SK-N-SH (cell line): ENCODE results near the gene CARD18. TPM values are rescaled to one million over a fixed set of nuclear protein-coding genes. Genes with fewer than 3 reads are reported as not detected.

ENCODE experiments used
- CTCF ChIA-PET: fragments of 300-600, 350-600 bp; formaldehyde crosslinking; extraction: SDS; loops from one replicate; lab custom pipeline; 2021; lab: Yijun Ruan, JAX
- POLR2A ChIA-PET: fragments of 350-600 bp; sonication (Branson Sonifier 250); formaldehyde crosslinking; extraction: SDS; loops from one replicate; lab custom pipeline; 2020; ENCODE audit warnings: antibody characterized with exemption, inconsistent platforms; lab: Yijun Ruan, JAX
- DNase-seq: peaks from one replicate; pipeline ENCODE4 v3.0.0; 2012
- H2AFZ ChIP-seq: fragments of 200-600 bp; sonication (generic); 2 replicates; pipeline ENCODE4 v1.8.1; 2016; ENCODE audit warnings: antibody characterized with exemption, mild to moderate bottlenecking, low read depth
- H3F3A ChIP-seq: fragments of 200-600 bp; sonication (generic); replicated peaks from 2 replicates; pipeline ENCODE3; 2016; ENCODE audit warnings: antibody characterized with exemption, mild to moderate bottlenecking; ENCODE audit not compliant: insufficient read depth
- H3K27ac ChIP-seq, 2 experiments: fragments of 200-500 bp in 1 of 2; fragments of 200-600 bp in 1 of 2; sonication (Bioruptor generic) in 1 of 2; sonication (generic), shearing (Covaris generic) in 1 of 2; 2 replicates each; pipeline versions ENCODE4 v1.5.1 to v1.6.1; 2014 to 2016; ENCODE audit warnings: low read depth in 2 of 2, inconsistent platforms in 1 of 2, low read length in 1 of 2, mild to moderate bottlenecking in 1 of 2, mixed read lengths in 1 of 2
- H3K27me3 ChIP-seq: fragments of 200-600 bp; sonication (generic), shearing (Covaris generic); 2 replicates; pipeline ENCODE4 v1.6.1; 2016; ENCODE audit warnings: mixed run types; ENCODE audit not compliant: insufficient read depth
- H3K36me3 ChIP-seq, 2 experiments: fragments of 200-500 bp in 1 of 2; fragments of 200-600 bp in 1 of 2; sonication (Bioruptor generic) in 1 of 2; sonication (generic) in 1 of 2; replicated peaks in 1 of 2; 2 replicates each; pipeline versions ENCODE3 to v1.5.1; 2014 to 2016; ENCODE audit warnings: low read length in 1 of 2, mild to moderate bottlenecking in 1 of 2; ENCODE audit not compliant: insufficient read depth in 2 of 2, control insufficient read depth in 1 of 2
- H3K4me1 ChIP-seq, 2 experiments: fragments of 200-500 bp in 1 of 2; fragments of 200-600 bp in 1 of 2; sonication (Bioruptor generic) in 1 of 2; sonication (generic), shearing (Covaris generic) in 1 of 2; 2 replicates each; pipeline versions ENCODE4 v1.5.1 to v1.6.1; 2014 to 2016; ENCODE audit warnings: low read depth in 1 of 2, low read length in 1 of 2, mixed run types in 1 of 2; ENCODE audit not compliant: insufficient read depth in 2 of 2, control insufficient read depth in 1 of 2
- H3K4me2 ChIP-seq: fragments of 200-600 bp; sonication (generic), shearing (Covaris generic); 2 replicates; pipeline ENCODE4 v1.6.1; 2017; ENCODE audit warnings: mixed run types
- H3K4me3 ChIP-seq, 2 experiments: fragments of 200-500 bp in 1 of 2; fragments of 200-600 bp in 1 of 2; sonication (Bioruptor generic) in 1 of 2; sonication (generic), shearing (Covaris generic) in 1 of 2; 2 replicates each; pipeline versions ENCODE4 v1.5.1 to v1.8.1; 2014 to 2016; ENCODE audit warnings: low read depth in 2 of 2, inconsistent platforms in 1 of 2, low read length in 1 of 2, mild to moderate bottlenecking in 1 of 2, mixed read lengths in 1 of 2, moderate library complexity in 1 of 2
- H3K79me2 ChIP-seq: fragments of 200-600 bp; sonication (generic); 2 replicates; pipeline ENCODE4 v1.8.1; 2017; ENCODE audit warnings: mild to moderate bottlenecking; ENCODE audit not compliant: insufficient read depth
- H3K9ac ChIP-seq: fragments of 200-600 bp; sonication (generic); 2 replicates; pipeline ENCODE4 v1.6.1; 2017; ENCODE audit warnings: mixed run types
- H3K9me2 ChIP-seq: fragments of 200-600 bp; sonication (generic); 2 replicates; pipeline ENCODE4 v1.6.1; 2017; ENCODE audit warnings: mixed run types
- H3K9me3 ChIP-seq: fragments of 200-600 bp; sonication (generic); 2 replicates; pipeline ENCODE4 v1.6.1; 2017; ENCODE audit warnings: mixed run types, mild to moderate bottlenecking, moderate library complexity
- H4K20me1 ChIP-seq: fragments of 200-600 bp; sonication (generic); 2 replicates; pipeline ENCODE4 v1.6.1; 2017; ENCODE audit warnings: mild to moderate bottlenecking, mixed run types; ENCODE audit not compliant: insufficient read depth
- CTCF ChIP-seq: fragments of 200-600 bp; sonication (generic); IDR thresholded peaks from 2 replicates; pipeline ENCODE4 v1.6.1; 2017; ENCODE audit warnings: antibody characterized with exemption, mild to moderate bottlenecking, moderate library complexity
- EP300 ChIP-seq, 2 experiments: IDR thresholded peaks; 2 replicates each; pipeline versions ENCODE4 v1.4.0 to v1.6.1; 2012; ENCODE audit warnings: borderline replicate concordance in 1 of 2, low read depth in 1 of 2, low read length in 1 of 2
- FOSL2 ChIP-seq: IDR thresholded peaks from 2 replicates; pipeline ENCODE4 v1.4.0; 2012; ENCODE audit warnings: low read depth, mild to moderate bottlenecking, moderate library complexity, borderline replicate concordance
- FOXM1 ChIP-seq: IDR thresholded peaks from 2 replicates; pipeline ENCODE4 v1.4.0; 2012; ENCODE audit warnings: low read depth, mild to moderate bottlenecking
- GABPA ChIP-seq: IDR thresholded peaks from 2 replicates; pipeline ENCODE4 v1.4.0; 2012; ENCODE audit warnings: low read depth, mild to moderate bottlenecking
- IRF3 ChIP-seq: fragments of 150-350 bp; IDR thresholded peaks from 2 replicates; pipeline ENCODE4 v1.6.1; 2016; ENCODE audit warnings: mild to moderate bottlenecking, low read depth, low read length
- JUND ChIP-seq: IDR thresholded peaks from 2 replicates; pipeline ENCODE4 v1.4.0; 2012
- NFIC ChIP-seq: IDR thresholded peaks from 2 replicates; pipeline ENCODE4 v1.4.0; 2012; ENCODE audit warnings: borderline replicate concordance
- RCOR1 ChIP-seq: fragments of 150-350 bp; IDR thresholded peaks from 2 replicates; pipeline ENCODE4 v1.6.1; 2017; ENCODE audit warnings: antibody characterized with exemption, low read length
- RFX5 ChIP-seq: IDR thresholded peaks from 2 replicates; pipeline ENCODE4 v1.6.1; 2012; ENCODE audit warnings: mild to moderate bottlenecking, improper control_type of control experiment, low read length
- RXRA ChIP-seq: IDR thresholded peaks from 2 replicates; pipeline ENCODE4 v1.4.0; 2012; ENCODE audit warnings: low read depth, mild to moderate bottlenecking, borderline replicate concordance
- SIN3A ChIP-seq: IDR thresholded peaks from 2 replicates; pipeline ENCODE4 v1.6.1; 2012; ENCODE audit warnings: low read depth, mild to moderate bottlenecking, low read length, moderate library complexity, borderline replicate concordance
- SMC3 ChIP-seq: IDR thresholded peaks from 2 replicates; pipeline ENCODE4 v1.6.1; 2012; ENCODE audit warnings: low read depth, low read length, improper control_type of control experiment
- TAF1 ChIP-seq: IDR thresholded peaks from 2 replicates; pipeline ENCODE4 v1.6.1; 2012; ENCODE audit warnings: low read depth, mild to moderate bottlenecking, low read length, moderate library complexity, borderline replicate concordance
- TEAD4 ChIP-seq: IDR thresholded peaks from 2 replicates; pipeline ENCODE4 v1.4.0; 2012; ENCODE audit warnings: mild to moderate bottlenecking, borderline replicate concordance; ENCODE audit not compliant: insufficient read depth
- WGBS: methylation state at CpG from one replicate; pipeline ENCODE4 v1.1.6; 2017; ENCODE audit warnings: low lambda C conversion rate; 5-methylcytosine and 5-hydroxymethylcytosine counted together
- polyA plus RNA-seq, 3 experiments: library from polyadenylated mRNA; depleted of rRNA; stranded (reverse); fragments of >200 nt; gene quantifications; 2 replicates each; pipeline ENCODE4 v1.2.3, GENCODE V29; 2012
- TF ChIP-seq, protein P1 (sequence below): IDR thresholded peaks from 2 replicates; pipeline ENCODE4; 2012
- TF ChIP-seq, protein P2 (sequence below): IDR thresholded peaks from 2 replicates; pipeline ENCODE4 v1.4.0; 2012; ENCODE audit warnings: low read depth, borderline replicate concordance

The CARD18 gene
- polyA plus RNA-seq, 1 of the 3 experiments (the other 2 are of a cell fraction), result not detected

- no peak for DNase-seq
- no peaks in the 10 kb centered on the region for H3K79me2 ChIP-seq
- WGBS, result 57% methylated on average over 2 of the region's 2 CpGs
- TF ChIP-seq CTCF (no peak), RXRA (no peak), TAF1 (no peak), JUND (no peak), TEAD4 (no peak), IRF3 (no peak), SIN3A (no peak), SMC3 (no peak), RFX5 (no peak), FOXM1 (no peak), NFIC (no peak), GABPA (no peak), RCOR1 (no peak), EP300 (IDR thresholded peaks at IDR 0.05; ENCODE audit: borderline replicate concordance in 1 of 2, low read depth in 1 of 2, low read length in 1 of 2) (no peak), FOSL2 (no peak)
- TF ChIP-seq, protein P1, sequence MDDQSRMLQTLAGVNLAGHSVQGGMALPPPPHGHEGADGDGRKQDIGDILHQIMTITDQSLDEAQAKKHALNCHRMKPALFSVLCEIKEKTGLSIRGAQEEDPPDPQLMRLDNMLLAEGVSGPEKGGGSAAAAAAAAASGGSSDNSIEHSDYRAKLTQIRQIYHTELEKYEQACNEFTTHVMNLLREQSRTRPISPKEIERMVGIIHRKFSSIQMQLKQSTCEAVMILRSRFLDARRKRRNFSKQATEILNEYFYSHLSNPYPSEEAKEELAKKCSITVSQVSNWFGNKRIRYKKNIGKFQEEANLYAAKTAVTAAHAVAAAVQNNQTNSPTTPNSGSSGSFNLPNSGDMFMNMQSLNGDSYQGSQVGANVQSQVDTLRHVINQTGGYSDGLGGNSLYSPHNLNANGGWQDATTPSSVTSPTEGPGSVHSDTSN, result no peak
- TF ChIP-seq, protein P2, sequence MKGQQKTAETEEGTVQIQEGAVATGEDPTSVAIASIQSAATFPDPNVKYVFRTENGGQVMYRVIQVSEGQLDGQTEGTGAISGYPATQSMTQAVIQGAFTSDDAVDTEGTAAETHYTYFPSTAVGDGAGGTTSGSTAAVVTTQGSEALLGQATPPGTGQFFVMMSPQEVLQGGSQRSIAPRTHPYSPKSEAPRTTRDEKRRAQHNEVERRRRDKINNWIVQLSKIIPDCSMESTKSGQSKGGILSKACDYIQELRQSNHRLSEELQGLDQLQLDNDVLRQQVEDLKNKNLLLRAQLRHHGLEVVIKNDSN, result no peak
- no peaks in the 10 kb centered on the region for H3K9me2 ChIP-seq
- no peaks in the 10 kb centered on the region for H3K9me3 ChIP-seq
- CTCF ChIA-PET, result no interaction called here
- no peak overlapping the region for H2AFZ ChIP-seq
- H3K9ac ChIP-seq, result no peak overlapping the region
- POLR2A ChIA-PET, result no interaction called here
- no peaks in the 10 kb centered on the region for H4K20me1 ChIP-seq
- H3K27ac ChIP-seq, result no peak overlapping the region
- H3K4me2 ChIP-seq, result no peak overlapping the region
- H3K4me1 ChIP-seq, result no peaks in the 10 kb centered on the region; a peak in 1 of 4 replicates
- H3K4me3 ChIP-seq, result no peak overlapping the region
- no peaks in the 10 kb centered on the region for H3K36me3 ChIP-seq
- no peaks in the 10 kb centered on the region for H3K27me3 ChIP-seq
- H3F3A ChIP-seq, result no peaks in the 10 kb centered on the region
Measured at GRCh38 chr11:105110688-105111030, 28.9 kb downstream of the CARD18 start.
